ENCODE measurements around the gene LINGO3. TPM values are rescaled to one million over a fixed set of nuclear protein-coding genes. Genes with fewer than 3 reads are reported as not detected.

LINGO3 gene
- total and polyA plus RNA-seq, 10 of the 15 experiments (the other 5 are each of a cell fraction or from before 2014, with no cell fraction given): 0.09 to 2.0 (median 0.40) TPM; not detected in 5

GRCh38 chr19:2282062-2282861 is 25.7 kb downstream of the LINGO3 start, which contains the start of gene PEAK3:
PEAK3 (minus strand) TSS chr19:2282175; CDS start chr19:2280931, 1,244 bp downstream.
- Histone ChIP-seq H4K20me1 (ENCODE audit: control insufficient read depth, insufficient read depth) (no peaks in the 10 kb centered on the region), H3K9me3 (replicated peaks; ENCODE audit: control insufficient read depth, insufficient read depth, low read length) (no peaks in the 10 kb centered on the region), H3K4me2 (ENCODE audit: control insufficient read depth, insufficient read depth) (peak within 1 kb of the TSS; percentile 68), H3K4me1 (ENCODE audit: control insufficient read depth, insufficient read depth, low read length) (peaks cover 11% of the 10 kb centered on the region), H3K79me2 (ENCODE audit: control insufficient read depth, insufficient read depth, low read length) (no peaks in the 10 kb centered on the region), H3K27me3 (replicated peaks in 1 of 2; ENCODE audit: control insufficient read depth in 2 of 2, insufficient read depth in 2 of 2, low read length in 1 of 2) (peaks cover 0 to 3% of the 10 kb centered on the region in 2 experiments; a peak in 2 of 4 replicates), H2AFZ (ENCODE audit: control insufficient read depth, low read depth, low read length) (no peak within 1 kb of the TSS), H3K36me3 (ENCODE audit: control insufficient read depth in 2 of 2, insufficient read depth in 2 of 2, low read length in 1 of 2) (no peaks in the 10 kb centered on the region), H3K9ac (ENCODE audit: control insufficient read depth, insufficient read depth, low read length) (peak within 1 kb of the TSS; percentile 22; the same call in 1 of the 2 replicates), H3K27ac (ENCODE audit: control insufficient read depth, insufficient read depth) (no peak within 1 kb of the TSS), H3K4me3 (no peak within 1 kb of the TSS)
- BruUV-seq (replicated peaks): no TSS peak
- 6% methylated on average over 32 of the region's 41 CpGs for WGBS (ENCODE audit: insufficient coverage, insufficient replicate concordance, low lambda C conversion rate, missing lambda C conversion rate)
- DNase-seq (ENCODE audit: low read depth, low spot score) (no peak), ATAC-seq (peak; percentile 80), FAIRE-seq (no peak)
- POLR2A ChIA-PET: interaction anchor here (0.5 kb wide), 1 partner anchor 341 kb away, joined by 3 read pairs; no protein-coding TSS in a partner anchor
- RAD21 ChIA-PET (ENCODE audit: unreplicated experiment): no interaction called here
- SMC1A ChIA-PET (ENCODE audit: uncharacterized antibody, unreplicated experiment): no interaction called here
- in situ Hi-C loops (cut with MboI) (no loop called here), intact Hi-C loops (cut with micrococcal nuclease; ENCODE audit: unreplicated experiment) (no loop called here)
- CTCF ChIA-PET: no interaction called here
- no peak for TF ChIP-seq E4F1 (IDR thresholded peaks at IDR 0.05; ENCODE audit: borderline replicate concordance, partially characterized antibody)
- peak; percentile 33; the same call in 1 of the 2 replicates for TF ChIP-seq MTA2 (IDR thresholded peaks at IDR 0.05; ENCODE audit: low read depth)
- no peak for TF ChIP-seq CEBPZ (IDR thresholded peaks at IDR 0.05; ENCODE audit: low read depth, low read length)
- TF ChIP-seq TCF7 (IDR thresholded peaks at IDR 0.05; ENCODE audit: borderline replicate concordance): no peak
- peak; percentile 24; the same call in 1 of the 2 replicates for TF ChIP-seq SPI1 (IDR thresholded peaks at IDR 0.05; ENCODE audit: borderline replicate concordance, insufficient read depth, low read depth, low read length)
- TF ChIP-seq, protein P1, sequence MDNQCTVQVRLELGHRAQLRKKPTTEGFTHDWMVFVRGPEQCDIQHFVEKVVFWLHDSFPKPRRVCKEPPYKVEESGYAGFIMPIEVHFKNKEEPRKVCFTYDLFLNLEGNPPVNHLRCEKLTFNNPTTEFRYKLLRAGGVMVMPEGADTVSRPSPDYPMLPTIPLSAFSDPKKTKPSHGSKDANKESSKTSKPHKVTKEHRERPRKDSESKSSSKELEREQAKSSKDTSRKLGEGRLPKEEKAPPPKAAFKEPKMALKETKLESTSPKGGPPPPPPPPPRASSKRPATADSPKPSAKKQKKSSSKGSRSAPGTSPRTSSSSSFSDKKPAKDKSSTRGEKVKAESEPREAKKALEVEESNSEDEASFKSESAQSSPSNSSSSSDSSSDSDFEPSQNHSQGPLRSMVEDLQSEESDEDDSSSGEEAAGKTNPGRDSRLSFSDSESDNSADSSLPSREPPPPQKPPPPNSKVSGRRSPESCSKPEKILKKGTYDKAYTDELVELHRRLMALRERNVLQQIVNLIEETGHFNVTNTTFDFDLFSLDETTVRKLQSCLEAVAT (IDR thresholded peaks at IDR 0.05): peak; percentile 48; the same call in 1 of the 2 replicates
- TF ChIP-seq GABPA (IDR thresholded peaks at IDR 0.05; ENCODE audit: low read depth): no peak
- TF ChIP-seq DPF2 (IDR thresholded peaks at IDR 0.05): 0 out of 2 replicates have a peak, but pooled peaks have one; percentile 68
- TF ChIP-seq MXI1 (IDR thresholded peaks at IDR 0.05; ENCODE audit: low read depth, low read length): no peak
- TF ChIP-seq BHLHE40 (IDR thresholded peaks at IDR 0.05; ENCODE audit: borderline replicate concordance in 1 of 2, low read depth in 2 of 2, low read length in 1 of 2): peak in 1 of 2 experiments; percentile 76; a peak in 1 of 4 replicates
- no peak for TF ChIP-seq NR2C1 (IDR thresholded peaks at IDR 0.05)
- 0 out of 3 replicates have a peak, but pooled peaks of 1 of the 2 experiments have one; percentile 15 for TF ChIP-seq EGR1 (IDR thresholded peaks at IDR 0.05; ENCODE audit: borderline replicate concordance in 1 of 2, low read depth in 2 of 2, low read length in 2 of 2)
- TF ChIP-seq IKZF2 (IDR thresholded peaks at IDR 0.05): peak; percentile 61 to 73
- TF ChIP-seq IKZF1 (conservative IDR thresholded peaks at IDR 0.05): peak; percentile 86

All from GM12878 (cell line).